HG03039 (cell line): ENCODE results near the gene TMEM87A.
A peak's percentile ranks its signal among the peaks of the same experiment; 100 is the strongest.

Experiments
- ATAC-seq: cut with Tn5 transposase; IDR thresholded peaks from one replicate; pipeline ENCODE4 v1.9.1; 2021; ENCODE audit warnings: mild to moderate bottlenecking, moderate library complexity; ENCODE audit not compliant: unreplicated experiment

The TMEM87A gene

DNA sequence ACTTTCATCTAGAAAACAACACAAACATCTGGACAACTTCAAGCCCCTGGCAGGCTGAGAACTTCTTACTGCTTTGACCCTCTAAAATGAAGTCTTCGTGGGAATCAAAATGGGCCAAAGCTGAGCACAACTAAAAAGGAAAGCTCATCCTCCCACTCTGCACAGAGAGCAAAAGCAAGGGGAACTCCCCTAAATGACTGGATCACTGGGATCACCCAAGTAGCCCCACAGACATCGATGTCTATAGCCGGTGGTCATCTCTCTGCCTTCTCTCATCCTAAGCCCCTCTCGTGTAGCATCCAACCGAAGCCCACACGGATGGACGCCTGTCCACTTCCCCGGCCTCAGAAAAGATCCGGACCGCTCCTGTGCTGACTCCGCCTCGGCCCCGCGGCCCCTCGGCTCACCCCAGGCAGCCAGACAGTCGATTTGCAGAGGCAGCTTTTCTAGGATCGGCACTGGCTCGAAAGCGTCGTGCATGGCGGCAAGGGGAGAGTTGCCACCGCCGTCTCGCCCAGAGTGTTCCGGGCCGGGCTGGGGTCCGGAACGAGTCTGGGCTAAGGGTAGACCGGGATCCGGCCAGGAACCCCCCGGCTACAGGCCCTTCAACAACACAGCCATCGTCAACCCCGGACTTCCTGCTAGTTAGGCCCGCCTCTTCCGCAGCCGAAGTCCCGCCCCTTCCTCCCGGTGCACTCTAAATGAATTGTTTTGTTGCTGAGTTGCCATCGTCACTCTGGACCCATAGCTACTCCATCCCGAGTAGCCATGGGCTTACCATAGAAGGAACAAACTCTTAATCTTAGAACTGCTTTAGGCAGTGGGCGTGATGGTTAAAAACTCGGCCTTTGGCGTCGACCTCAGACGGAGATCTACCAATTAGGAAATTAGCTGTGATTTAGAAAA, 65.3 kb downstream of the TMEM87A start, which contains the start of gene VPS39:
VPS39 (minus strand) TSS at position 631 of the 906 bp plus-strand sequence; CDS start at position 480, 151 bp downstream.
- peak; percentile 84 for ATAC-seq

- ATAC-seq = no peak
Measured at GRCh38 chr15:42206406-42206805, 66.8 kb downstream of the TMEM87A start.

- no peak for ATAC-seq
Measured at GRCh38 chr15:42203891-42204290, 69.3 kb downstream of the TMEM87A start.

GRCh38 chr15:42202653-42203052, 70.6 kb downstream of the TMEM87A start:
- ATAC-seq = no peak

DNA sequence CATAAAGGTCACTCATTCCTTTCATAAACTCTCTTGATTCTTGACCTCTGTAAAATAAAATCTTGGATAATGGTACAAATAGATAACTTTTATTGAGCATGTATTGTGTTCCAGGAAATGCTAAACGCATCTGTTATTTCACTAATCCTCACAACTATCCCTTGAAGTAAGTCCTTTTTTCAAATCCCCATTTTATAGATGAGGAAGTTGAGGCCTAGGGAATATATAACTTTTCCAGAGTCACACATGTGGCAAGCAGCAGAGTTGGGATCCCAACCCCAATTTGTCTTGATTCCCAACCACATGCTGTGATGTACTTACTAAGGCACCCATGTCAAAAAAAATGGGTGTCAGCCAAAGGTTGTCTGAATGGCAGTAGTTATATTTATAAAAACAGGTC, 71.4 kb downstream of the TMEM87A start:
- no peak for ATAC-seq

DNA sequence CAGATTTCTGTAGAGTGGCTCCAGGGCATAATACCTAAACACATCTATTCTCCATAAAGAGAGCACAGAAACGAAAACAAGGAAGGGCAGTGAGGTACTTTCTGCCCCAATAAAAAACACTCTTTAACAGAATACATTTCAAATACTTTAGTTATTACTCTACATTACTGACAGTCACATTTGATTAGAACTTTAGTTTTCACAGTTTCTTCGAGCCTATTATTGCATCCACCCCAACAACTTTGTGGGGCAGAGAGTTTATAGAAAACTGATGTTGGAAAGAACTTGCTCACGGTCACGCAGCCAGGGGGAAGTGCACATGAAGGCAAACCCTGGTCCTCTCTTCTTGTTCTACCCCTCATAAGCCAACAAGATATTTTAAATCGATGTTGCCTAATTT, 74.1 kb downstream of the TMEM87A start:
- ATAC-seq = no peak

DNA sequence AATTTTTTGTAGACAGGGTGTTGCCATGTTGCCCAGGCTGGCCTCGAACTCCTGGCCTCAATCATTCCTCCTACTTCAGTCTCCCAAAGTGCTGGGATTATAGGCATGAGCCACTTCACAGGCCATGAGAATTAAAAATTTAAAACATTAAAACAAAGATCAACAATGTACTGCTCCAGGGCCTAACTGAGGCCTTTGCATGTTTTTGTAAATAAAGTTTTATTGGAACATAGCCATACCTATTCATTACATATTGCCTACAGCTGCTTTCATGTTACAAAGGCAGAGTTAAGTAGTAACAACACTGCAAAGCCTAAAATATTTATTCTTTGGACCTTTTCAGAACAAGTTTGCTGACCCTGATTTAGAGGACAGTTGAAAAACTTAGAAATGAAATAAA, 74.7 kb downstream of the TMEM87A start:
- ATAC-seq = no peak

DNA sequence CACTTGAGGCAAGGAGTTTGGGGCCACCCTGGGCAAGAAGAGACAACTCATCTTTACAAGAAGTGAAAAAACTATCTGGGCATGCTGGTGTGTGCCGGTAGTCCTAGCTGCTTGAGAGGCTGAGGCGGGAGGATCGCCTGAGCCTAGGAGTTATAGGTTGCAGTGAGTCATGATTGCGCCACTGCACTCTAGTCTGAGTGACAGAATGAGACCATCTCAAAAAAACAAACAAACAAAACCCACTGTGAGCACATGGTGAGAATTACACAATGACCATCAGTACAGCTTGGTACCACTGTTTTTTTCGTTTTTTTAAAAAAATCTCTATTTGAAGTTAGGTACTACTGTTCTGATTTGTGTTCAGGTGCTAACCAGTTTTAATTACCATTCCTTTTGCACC, 78.7 kb downstream of the TMEM87A start:
- no peak for ATAC-seq

DNA sequence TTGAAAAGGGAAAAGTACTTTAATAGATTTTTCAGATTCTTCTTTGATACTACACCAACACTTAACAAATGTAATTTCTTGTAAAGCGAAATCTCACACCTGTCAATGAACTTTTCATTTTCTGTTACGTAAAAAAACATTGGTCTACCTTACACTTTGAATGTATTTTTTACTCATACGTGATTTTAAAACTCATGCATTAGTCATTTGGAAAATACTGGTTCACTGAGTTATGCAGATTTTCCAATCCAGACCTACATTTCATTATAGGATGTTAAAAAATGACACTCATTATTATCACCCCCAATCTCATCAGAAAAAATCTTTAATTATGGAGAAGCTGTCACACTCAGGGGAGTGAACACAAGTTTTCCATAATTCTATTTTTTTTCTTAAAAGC, 79.8 kb downstream of the TMEM87A start:
- no peak for ATAC-seq

- ATAC-seq = no peak
Measured at GRCh38 chr15:42191610-42192346, 81.5 kb downstream of the TMEM87A start.

GRCh38 chr15:42190370-42190769, 82.9 kb downstream of the TMEM87A start:
- ATAC-seq = no peak

GRCh38 chr15:42185801-42186200, 87.4 kb downstream of the TMEM87A start:
- ATAC-seq = no peak

- no peak for ATAC-seq
Measured at GRCh38 chr15:42184736-42185135, 88.5 kb downstream of the TMEM87A start.

DNA sequence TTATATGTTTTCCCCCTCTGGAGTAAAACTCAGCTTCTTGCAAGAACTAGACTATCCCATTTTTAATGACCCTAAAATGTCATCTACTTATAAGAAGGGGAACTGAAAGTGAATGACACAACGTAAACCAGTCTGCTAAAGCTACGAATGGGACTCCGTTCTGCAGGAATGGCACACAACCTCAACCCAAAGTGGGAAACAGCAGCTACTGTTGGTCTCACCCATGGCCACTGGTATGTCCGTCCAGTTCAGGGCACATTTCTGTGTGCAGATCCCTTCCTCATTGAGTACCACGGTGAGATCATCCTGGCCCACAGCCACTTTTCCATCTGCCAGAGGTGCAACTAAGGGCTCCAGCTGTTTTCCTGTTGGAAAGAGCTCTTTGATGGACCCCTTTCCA, 88.9 kb downstream of the TMEM87A start:
- ATAC-seq = no peak

DNA sequence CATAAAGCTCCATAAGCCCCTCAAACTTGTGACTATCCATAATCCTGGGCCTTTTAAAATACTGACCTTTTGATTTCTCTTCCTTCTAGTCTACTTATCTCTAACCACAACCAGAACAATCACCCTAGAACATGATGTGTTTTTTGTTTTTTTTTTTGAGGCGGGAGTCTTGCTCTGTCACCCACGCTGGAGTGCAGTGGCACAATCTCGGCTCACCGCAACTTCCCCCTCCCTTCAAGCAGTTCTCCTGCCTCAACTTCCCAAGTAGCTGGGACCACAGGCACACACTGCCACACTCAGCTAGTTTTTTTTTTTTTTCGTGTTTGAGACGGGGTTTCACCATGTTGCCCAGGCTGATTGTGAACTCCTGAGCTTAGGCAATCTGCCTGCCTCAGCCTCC, 90.3 kb downstream of the TMEM87A start:
- ATAC-seq = no peak

DNA sequence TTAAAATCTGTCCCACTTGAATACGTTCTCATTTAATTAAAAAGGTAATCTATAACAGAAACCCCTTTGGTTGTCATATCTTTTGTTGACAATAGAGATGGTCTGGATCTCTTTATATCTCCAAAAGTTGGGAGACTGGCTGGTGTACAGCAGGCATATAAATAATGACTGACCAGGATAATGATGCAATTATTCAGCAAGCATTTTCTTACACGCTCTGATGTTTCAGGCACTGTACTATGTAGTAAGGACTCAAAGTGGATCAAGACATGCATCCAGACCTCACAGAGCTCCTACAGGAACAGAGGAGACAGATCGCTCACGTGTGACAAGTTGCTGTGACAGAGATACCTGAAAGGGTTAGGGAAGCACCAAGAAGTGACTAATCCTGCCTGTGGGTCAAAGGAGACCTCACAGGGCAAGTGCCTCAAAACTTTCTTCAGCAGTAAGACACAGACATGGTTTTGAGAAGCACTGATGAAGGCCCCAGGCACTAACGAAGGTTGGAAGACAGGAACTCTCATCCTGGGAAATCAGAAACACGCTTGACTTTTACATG, 90.8 kb downstream of the TMEM87A start:
- ATAC-seq = no peak

DNA sequence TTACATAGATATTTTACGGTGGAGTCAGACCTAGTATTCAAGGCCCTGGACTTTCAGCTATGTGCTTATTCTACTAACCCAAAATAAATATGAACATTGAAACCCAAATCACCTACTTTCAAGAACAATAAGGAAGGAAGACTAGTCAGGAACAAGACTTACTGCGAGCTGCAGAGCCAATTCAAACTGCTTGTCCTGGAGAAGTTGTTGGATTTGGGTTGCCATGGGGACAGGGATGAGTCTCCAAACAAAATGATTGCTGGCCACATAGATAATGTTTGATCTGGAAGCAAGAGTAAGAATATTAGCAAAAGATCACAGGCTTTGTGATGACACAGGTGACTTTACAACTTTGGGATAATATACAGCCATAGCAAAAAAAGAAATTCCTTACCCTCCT, 95.2 kb downstream of the TMEM87A start:
- ATAC-seq = no peak

DNA sequence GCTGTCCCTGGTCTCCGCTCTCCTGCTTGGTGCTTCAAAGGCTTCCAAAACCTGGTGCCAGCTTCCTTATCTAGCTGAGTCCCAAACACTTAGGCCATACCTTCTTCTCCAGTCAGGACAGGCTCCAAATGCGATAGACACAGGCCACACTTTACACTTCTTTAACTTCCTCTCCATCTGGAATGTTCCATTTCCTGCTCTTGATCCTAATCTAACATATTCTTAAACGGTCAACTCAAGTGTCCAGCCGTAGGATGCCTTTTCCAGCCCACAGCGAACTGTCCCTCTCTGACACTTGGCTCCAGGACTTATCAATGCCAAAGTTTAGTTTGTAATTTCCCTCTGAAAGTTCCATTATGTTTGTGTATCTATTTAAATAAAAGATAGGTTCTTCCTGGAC, 97.6 kb downstream of the TMEM87A start:
- ATAC-seq = no peak

DNA sequence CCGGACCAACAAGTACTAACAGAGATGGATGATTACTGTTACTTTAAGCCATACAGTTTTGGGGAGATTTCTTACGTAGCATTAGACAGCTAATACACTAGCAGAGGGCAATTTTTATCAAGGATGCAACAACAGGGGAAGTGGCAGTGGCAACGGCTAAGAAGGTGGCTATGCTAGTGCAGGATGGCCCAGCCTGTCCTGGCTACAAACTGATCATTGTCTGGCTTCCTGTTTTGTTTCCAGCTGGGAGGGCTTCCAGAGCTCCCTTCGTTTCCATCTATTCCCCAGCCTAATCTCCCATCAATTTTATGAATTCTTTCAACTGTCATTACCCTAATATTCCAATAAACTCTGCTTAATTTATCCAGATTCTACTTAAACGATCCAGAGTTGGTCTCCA, 100.8 kb downstream of the TMEM87A start:
- no peak for ATAC-seq

DNA sequence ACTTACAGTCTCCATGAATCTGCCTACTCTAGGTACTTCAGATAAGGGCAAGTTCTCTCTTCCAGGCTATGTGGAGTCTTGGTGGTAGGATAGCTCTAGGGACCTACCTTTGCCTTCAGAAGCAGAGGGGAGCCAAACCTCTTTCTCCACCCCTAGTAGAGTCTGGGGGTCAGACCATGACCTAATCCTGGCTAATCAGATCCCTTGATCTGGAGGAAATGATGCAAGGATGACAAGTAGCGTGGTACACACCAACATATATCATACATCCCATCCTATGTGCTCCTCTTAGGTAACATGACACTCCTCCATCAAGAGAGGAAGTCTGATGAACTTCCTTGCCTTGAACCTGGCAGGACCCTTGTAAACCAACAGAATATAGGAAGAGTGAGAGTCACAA, 101.4 kb downstream of the TMEM87A start:
- ATAC-seq = no peak

DNA sequence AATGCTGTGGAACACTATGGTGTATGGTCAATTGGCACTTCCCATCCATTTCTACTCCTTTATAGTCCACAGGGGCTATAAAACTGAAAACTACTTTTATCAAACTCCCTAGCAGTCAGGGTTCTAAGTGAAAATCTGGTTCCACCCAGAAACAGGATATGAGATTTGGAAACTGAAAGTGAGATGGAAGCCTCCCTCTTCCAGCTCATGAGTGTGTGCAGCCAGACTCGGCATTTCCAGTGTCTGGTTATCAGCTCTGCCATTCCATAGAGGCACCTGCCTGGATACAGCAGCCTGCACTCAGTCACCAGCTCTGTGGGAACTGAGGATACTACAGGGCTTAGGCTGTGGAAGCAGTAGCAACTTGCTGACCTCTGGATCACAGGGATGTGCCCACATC, 102.1 kb downstream of the TMEM87A start:
- ATAC-seq = no peak
